HG02852 (cell line): ENCODE measurements around the gene BZW1.

Source experiments
- ATAC-seq: cut with Tn5 transposase; IDR thresholded peaks from one replicate; pipeline ENCODE4 v1.9.1; 2021; ENCODE audit warnings: mild to moderate bottlenecking, moderate library complexity; ENCODE audit not compliant: unreplicated experiment

Gene BZW1

DNA sequence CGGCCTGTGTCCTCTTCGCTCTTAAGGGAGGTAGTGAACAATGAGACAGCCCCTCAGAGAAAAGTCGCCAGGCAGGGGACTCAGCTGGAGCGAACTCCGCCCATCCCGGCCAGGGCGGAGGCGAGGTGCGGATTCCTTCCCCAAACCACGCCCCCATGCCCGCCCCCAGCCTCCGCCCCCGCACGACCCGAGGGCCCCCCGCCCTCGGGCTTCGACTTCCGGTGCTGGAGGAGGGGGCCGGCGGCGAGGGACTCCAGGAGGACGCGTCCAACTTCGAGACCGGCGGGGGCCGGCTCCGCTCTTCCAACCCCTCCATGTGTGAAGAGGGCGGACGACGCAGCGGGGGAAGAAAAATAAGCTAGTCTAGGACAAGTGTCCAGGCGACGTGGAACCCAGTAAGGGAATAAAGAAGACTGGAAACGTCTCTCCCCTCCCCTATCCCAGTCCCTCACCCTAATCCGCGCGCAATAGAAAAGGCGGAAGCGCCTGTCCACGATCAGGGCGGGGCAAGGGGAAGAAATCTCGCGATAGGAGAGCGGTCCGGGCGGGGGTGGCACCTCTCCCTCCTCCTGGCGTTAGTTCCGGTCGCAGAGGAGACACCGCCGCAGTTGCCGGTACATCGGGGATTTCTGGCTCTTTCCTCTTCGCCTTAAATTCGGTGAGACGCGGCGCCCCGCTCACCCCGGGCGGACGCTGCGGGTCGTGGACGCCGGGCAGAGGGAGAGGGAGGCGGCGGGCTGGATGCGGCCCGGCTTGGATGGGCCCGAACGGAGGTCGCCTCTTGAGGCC, at the start of gene BZW1:
Gene BZW1 (plus strand): TSS at position 578 of the 789 bp plus-strand sequence. CDS start 1,308 bp downstream, outside the sequence.
- ATAC-seq, result peak; percentile 77

DNA sequence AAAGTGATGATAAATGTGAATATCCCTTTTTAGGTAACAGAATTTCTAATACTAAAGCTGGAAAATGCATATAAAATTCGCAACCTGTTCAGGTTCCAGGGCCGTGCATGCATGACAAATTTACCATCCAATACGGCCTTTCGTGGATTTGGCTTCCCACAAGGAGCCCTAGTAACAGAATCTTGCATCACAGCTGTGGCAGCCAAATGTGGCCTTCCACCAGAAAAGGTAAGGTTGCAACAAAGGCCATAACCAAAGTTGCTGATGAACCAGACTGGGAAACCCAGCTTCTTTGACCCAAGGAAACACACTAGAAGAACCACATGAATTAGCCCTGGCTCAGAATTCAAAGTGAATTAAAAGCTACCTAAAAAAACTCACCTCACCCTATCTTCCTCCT, 49.6 kb upstream of the BZW1 start:
- ATAC-seq, result no peak

DNA sequence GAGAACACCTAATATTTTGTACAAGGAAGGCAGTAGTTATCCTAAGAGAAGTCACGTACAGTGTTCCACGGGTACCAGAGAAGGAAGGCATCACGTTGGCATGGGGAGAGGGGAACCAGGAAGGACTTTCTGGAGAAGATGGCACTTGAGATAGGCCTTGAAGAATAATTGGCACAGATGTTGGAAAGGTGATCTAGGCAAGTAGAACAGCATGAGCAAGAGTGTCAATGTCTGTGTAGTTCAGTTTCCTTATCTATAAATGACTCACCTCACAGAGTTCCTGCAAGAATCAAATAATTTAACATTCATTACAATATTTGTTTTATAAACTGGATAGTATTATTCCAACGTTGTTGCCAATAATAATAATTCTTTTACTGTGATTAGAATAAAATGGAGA, 48.3 kb upstream of the BZW1 start:
- ATAC-seq, result no peak

DNA sequence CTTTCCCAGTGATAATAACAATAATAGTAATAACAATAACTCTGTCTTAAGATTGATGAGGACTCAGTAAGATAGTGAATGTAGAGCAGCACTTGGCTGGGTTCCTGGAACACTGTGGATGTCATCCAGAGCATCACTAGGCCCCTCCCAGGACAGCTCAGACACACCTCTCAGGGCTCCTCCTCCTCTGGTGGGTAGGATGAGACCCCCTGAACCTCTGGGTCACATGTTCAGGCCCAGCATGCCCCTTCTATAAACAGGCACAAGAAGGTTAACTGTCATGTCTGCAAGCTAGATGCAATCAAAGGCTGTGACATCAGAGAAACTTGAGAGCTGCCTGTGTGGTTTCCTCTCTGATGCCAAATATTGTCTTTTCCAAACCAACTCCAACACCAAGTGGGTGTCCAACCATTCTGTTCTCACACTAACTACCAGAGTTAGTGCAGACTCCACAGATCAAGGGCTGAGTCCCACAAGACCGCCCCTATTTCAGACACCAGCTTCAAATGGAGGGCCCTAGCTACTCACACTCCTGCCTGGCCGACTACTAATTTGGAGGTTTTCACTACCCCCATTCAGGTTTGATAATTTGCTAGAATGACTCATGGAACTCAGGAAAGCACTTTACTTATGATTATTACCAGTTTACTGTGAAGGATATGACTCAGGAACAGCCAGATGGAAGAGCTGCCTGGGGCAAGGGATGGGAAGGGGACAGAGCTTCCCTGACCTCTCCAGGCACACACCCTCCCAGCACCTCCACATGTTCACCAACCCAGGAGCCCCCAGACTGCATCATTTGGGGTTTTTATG, 46.4 kb upstream of the BZW1 start:
- peak; percentile 44 for ATAC-seq

DNA sequence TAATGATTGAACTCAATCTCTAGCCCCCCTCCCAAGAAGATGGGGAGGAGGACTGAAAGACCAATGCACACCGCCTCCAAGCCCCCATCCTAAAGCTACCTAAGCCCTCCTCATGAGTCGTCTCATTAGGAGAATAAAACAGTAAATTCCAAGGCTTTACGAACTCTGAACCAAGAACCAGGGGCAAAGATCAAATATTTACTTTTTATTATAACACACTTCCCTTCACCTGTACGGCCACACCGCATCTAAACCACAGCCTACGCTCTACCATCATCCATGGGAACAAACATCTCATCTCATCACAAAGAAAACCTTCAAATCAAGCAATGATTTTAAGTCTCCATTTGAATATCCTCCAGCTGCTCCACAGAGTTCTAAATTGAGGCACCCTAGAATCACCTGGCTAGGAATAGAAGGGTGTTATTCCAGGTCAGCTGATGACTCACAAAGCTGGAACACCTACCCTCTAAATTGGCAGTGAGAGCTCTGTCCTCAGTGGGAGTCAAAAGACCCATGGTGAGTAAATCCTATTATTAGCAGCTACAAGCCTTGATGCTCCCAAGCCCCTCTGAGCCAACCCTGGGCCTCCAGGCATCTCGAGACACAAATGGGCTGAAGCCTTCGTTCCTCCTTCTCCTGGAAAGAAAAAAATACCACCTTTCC, 45.6 kb upstream of the BZW1 start:
- no peak for ATAC-seq

DNA sequence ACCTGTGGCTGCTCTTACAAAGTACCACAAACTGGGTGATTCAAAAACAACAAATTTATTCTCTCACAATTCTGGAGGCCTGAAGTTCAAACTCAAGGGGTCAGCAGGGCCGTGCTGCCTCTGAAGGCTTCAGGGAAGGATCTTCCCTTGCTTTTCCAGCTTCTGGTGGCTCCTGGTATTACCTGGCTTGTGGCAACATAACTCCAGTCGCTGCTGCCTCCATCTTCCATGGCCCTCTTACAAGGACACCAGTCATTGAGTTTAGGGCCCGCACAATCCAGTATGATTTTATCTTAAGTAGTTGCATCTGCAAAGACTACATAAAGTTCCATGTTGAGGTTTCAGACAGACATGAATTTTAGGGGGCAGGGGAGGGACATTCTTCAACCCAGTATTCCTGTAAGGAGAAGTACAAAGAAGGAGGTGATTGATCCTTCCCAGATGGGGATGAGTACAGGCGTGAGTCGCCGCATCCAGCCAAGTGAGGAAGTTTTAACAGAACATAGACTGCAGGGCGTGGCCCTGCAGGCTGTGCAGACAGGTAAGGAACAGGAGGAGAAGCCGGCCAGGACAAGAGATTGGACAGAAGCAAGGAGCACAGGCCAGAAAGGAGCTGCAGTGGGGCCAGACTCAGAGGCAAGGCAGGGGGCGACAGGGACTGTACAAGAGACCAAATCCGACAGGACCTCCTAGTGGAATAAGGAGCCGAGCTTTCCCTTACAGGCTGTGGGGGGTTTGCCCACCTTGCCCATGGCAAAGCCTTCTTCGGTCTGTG, 44.4 kb upstream of the BZW1 start:
- no peak for ATAC-seq

DNA sequence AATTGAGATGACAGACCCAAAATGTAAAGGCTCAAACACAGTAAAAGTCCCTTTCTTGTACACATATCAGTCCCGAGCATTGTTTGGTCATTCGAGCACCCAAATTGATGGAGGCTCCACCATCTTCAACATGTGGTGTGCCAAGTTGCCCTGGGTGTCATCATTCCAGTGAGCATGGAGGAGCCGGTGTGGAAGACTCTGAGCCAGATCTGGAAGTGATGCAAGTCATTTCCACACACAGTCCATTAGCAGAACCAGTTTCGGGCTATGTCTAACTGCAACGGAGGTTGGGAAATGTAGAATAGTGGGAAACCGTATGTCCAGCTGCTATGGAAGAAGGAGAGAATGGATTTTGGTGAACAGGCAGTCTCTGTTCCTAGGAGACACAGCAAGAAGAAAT, 40.9 kb upstream of the BZW1 start:
- no peak for ATAC-seq

DNA sequence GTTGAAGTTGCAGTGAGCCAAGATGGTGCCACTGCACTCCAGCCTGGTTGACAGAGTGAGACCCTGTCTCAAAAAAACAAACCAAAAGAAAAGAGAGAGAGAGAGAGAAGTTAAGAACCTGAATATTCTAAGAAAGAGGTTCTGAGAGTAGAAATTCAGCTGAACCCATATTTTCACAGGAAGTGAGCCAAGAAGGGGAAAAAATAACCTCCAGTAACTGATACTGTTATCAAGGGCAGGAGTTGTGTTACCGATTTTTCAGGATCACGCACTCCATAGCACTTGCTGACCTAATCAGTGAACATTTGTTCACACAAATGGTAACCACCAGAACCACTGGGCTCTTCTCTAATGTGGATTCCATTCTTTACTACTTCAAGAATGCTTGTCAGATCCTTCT, 39.1 kb upstream of the BZW1 start:
- ATAC-seq, result no peak

DNA sequence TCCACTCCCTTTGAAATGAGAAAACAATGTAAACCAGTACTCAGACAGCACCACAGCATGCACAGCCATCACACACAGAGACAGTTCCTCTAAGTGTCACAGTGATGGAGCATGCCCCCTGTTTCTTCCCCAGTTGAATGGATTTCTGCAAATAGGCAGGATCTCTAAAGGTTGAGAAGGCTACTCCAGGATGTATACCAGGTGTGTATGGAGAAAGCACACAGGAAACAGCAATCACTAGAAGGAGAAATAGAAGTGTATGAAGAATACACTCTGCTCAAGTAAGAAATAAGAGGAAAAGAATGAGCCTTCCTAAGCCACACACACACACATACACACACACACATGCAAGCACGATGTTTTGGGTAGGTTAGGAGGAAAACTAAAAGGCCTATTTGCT, 38.6 kb upstream of the BZW1 start:
- no peak for ATAC-seq

DNA sequence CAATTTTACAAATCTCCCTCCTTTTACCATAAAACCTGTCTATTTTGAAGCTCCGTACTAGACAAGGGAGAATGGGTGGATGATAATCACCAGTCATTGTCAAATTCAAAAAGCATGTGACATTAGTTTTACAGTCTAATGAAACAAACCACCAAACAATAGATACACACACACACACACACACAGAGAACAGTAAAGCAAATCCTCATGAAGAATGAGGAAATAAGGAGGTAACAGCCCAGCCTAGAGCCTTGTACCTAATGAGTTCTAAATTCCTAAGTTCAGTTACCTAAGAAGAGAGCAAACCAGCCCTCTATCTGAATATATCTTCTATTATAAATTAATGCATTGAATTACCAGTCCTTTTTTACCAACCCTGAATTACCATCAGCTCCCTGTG, 36.8 kb upstream of the BZW1 start:
- ATAC-seq, result no peak

DNA sequence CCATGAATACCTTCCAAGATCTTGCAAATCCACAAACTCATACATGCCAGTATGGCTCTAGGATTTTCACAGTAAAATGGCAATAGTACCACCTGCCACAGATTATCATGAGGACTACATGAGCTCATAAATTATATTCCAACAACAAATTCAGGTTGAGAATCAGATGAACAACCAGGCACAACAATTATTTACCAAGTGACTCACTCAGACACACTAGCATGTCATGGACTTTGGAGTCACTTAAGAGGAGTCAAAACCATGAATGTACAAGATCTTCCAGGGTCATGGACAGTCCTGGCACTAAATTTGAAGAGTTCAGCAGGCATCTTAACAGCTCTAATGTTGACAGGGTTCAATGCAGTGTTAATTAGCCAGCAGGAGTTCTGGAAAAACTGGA, 34.4 kb upstream of the BZW1 start:
- no peak for ATAC-seq

DNA sequence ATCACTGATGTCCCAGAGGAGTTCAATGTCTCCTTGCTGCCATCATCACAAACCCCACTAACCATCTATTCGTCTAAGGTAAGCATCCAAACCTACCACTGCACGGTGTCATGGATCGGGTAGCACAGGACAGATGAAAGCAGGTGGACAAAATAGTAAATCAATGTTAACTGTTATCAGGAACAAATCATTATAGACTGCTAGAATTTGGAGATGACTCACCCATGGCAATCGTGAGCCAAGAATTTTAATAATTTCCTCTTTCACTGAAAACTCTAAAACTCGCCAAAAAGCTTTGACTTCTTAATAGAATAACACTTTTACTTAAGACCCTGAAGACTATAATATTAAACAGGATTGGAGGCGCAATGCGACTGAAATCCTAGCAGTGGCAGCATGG, 33.7 kb upstream of the BZW1 start:
- ATAC-seq, result no peak

DNA sequence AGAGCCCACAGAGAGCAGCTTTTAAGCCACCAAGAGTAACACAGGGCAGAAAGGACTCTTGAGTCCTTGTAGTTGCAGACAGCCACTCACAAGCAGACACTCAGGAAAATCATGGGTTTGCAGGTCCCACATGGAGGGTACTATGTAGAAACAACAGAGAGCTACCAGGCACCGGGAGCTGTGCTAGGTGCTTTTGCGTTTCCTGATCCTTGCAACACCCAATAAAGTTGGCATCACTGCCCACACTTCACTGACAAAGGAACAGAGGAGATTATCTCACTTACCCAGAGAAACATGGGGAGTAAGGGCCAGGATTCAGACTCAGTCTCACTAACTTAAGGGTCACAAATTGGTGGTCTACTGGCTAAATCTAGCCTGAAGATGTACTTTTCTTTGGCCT, 32.5 kb upstream of the BZW1 start:
- ATAC-seq, result no peak

DNA sequence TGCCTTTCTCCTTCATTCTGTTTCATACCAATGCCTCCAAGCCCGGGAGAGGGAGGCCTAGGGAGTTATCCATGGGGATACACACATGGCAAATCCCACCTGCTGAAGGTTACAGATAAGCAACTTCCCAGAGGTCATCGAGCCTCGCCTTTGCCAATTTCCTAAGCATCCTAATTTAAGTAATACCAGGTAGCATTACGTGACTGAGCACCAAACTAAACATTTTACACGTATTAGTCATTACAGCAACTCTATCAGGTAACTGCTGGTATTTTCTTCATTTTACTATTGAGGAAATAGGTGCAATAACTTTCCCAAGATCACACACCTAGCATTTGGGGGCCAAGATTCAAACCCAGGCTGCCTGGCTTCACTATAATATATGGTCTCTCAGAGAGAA, 30.1 kb upstream of the BZW1 start:
- ATAC-seq, result no peak

DNA sequence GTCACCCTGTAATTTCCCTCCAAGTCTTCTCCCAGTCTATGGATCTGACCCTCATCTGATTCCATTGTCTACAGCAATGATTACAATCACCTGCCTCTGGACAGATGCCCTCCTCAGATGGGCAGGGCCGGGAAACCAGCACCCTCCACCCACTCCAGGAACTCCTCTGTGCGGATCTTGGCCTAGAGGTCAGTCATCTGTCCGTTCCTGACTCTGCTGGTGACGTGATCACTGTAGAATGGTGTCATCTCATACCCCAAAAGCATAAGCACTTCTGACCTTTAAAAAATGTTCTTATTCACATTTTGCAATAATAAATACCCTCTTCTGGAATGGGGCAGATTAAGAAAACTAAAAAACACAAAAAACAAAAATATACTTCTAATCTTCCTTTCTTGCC, 29.5 kb upstream of the BZW1 start:
- ATAC-seq, result no peak

DNA sequence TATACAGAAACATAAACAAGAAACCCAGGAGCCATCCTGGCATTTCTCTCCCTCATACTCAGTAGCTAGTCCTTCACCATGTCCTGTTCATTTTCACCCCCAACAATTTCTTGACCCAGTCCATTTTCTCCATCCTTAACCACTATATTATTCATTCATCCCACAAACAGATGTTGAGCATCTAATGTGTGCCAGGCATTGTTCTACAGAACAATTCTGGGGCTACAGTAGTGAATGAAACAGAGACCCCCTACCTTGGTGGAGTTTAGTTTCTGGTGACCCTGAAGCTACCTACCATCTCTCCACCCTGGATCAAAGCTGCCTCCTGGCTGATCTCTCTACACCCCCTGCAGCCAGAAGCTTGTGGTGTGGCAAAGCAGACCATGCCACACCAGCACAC, 27.5 kb upstream of the BZW1 start:
- ATAC-seq, result no peak

DNA sequence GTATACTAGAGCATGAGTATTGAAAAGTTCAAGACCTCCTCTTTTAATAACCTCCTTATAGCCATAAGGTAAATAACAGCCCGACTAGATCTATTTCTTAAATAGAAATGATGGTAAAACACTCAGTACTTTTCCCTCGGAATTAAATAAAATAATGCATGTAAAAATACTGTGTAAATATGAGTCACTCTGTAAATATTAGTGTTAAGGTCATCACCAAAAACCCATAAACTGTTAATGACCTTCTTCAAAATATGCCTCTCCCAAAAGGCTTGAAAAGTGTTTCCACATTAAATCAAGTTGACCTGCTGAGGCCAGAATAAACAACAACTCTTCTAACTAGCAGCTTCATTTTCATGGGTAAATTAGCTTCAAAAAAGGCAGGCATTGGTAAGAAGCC, 25.3 kb upstream of the BZW1 start:
- ATAC-seq, result no peak

DNA sequence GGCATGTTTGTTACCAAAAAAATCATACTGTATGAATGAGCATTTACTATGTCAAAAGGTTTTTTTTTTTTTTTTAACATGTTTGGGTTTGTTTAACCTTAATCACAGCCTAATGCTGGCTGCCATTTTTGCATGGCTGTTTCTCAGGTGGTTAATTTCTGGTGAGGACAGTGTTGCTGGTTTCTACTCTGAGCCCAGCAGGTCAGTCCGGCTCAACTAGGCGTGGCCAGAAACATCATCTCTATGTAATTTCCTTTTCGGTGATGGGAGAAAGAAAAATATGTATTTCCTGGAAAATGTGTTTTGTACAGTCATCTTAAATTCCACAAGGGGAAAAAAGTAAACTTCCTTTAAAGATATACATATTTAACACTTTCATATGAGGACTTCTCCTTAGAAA, 24.9 kb upstream of the BZW1 start:
- ATAC-seq, result no peak

DNA sequence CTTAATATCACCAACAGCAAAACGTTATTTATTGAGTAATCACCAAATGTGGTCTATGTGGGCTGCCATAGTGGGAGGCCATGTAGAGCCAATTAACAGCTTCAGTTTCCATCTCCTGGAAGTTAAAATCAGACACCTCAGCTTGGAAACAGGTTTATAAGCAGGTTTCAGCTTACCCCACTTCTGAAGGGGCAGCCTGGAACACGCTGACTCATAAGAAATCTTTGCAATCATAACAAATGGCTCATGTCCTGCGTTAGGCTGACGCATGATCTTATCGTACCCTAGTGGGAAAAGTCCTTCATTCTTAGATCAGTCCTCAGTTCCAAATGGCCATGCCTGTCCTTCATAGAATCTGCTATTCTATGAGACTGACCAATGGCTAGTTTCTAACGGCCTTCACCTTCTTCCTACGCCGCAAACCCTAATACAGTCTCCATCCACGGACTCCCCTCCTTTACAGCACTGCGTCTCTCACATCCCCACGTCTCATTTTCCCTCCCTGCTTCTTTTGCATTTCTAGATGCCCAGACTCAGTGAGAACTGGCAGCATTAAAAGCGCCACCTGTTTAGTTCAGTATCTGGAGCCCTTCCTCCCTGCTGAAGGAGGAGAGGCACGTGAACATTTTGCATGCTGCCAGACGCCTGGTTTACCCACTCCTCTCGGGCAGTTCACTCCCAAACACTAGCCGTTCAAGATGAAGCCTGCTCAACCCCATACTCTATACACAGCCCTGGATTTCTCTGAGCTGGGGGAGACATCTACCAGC, 24.2 kb upstream of the BZW1 start:
- no peak for ATAC-seq

DNA sequence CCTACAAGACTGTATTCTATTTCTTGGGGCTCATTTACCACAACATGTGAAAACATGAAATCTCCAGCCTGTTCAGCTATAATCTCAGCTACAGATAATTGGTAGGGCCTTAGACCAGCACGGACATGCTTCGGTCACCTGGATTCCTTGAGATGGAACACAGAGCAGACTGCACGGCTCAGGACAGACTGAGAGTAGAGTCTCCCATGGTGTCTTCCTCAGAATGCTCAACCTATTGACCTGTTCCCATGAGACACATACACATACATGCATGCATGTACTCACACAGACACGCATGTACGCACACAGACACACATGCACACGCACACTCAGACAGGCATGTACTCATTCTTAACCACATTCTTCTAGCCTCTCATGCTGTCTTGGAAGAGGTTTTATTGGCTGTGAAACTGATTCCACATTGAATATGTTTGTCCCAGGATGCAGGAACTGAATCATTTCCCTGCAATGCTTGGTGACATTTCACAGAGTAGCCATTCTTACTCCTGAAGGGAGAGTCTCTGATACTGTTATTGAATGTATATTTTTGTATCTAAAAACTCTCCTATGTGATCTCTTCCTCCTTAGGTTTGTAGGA, 23.5 kb upstream of the BZW1 start:
- no peak for ATAC-seq
